ENCODE data around the gene AVPR2.

AVPR2 gene

DNA sequence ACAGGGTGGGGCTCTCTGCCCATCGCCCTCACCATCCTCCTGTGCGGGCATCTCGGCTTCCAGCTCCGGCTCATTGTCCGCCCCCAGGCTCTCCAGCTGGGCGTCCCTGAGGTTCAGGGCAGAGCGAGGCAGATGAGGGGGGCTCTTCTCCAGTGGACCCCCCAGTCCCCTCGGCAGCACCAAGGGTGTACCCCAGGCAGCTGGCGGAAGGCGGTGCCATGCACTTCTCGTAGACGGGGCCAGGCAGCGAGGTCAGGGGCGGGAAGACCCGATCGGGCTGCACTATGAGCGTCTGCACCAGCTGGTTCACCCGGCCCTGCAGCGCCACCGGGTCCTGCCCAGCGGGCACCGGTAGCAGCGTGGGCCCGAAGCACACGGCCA is 5.5 kb downstream of the AVPR2 start:
- in situ Hi-C loops (cut with HindIII; ENCODE audit: low sequenced_read_pairs): no loop called here

DNA sequence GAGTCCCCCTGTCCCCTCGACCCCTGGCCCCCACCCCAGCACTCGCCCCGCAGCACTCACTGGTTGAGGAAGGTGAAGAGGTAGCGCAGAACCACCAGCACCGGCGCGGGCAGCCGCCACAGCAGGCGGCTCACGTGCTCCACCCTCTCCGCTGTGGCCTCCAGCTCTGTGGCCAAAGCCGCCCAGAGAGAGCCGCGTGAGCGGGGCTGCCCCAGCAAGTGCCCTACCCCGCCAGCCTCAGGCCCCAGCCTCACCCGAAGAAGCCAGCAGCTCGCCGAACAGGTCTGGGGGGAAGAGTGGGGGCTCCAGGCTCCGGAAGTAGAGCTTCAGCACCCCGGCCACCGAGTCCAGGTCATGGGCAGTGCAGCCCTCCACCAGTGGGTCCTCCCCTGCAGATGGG is 6.0 kb downstream of the AVPR2 start:
- in situ Hi-C loops (cut with HindIII; ENCODE audit: low sequenced_read_pairs): no loop called here

DNA sequence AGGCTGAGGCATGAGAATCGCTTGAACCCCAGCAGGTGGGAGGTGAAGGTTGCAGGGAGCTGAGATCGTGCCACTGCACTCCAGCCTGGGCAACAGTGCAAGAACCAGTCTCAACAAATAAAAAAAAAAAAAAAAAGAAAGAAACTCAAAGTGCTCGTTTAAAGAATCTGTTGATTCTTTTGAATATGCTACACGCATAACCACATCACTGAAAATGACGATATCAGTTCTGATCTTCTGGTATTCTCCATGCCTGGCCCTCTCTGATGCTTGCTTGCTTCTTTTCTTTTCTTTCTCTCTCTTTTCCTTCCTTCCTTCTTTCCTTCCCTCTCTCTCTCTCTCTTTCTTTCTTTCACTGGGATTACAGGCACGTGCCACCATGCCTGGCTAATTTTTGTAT is 7.3 kb downstream of the AVPR2 start:
- in situ Hi-C loops (cut with HindIII; ENCODE audit: low sequenced_read_pairs): no loop called here

DNA sequence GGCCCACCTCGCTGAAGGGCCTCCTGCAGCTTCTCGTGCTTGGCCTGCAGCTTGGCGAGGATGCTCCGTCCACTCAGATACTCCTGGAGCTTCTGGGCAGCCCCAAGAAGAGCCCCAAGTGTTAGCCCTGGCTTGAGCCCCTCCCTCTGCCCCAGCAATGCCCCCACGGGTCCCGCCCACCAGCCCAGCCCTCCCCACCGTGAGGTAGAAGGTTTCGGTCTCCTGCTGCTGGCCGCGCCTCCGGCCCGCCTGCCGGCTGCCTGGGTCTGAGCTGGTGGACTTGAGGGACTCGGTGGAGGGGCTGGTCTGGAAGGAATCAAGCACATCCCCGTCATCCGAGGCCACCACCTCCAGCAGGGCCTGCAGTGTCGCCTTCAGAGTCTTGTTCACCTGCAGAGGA is 8.7 kb downstream of the AVPR2 start:
- in situ Hi-C loops (cut with HindIII; ENCODE audit: low sequenced_read_pairs): no loop called here

DNA sequence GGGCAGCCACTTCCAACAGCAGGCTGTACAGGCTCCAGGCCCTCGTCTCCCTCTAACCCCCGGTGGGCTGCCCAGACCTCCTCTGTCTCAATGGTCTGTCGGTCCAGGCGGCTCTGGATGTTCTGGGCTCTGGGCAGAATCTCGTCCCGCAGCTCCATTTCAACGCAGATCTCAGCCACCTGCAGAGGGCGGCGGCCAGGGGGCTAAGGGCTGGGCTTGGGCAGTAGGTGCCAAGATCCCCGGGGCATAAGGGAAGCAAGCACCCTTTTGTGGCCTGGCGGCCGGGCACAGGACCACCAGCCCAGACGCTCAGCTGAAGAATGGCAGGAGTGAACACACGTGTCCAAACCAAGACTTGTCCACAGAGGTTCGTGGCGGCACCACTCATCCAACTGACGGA is 9.2 kb downstream of the AVPR2 start:
- in situ Hi-C loops (cut with HindIII; ENCODE audit: low sequenced_read_pairs): no loop called here

DNA sequence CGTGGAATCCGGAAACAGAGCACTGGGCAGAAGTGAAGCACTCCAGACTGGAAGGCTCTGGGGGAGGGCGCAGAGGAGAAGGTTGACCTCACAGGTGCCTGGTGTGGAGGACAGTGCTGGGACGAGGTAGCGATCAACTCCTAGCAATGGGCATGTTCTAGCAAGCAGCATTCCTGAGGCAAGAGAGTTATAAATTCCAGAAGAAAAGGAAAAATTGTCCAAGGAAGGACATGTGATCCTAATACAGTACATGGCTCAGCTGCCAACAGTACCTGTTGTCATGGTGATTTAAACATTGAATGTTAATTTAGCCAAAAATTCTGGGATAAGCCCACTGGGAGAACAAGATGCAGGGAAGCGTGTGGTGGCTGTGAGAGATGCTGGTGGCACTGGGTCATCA is 13.4 kb downstream of the AVPR2 start:
- in situ Hi-C loops (cut with HindIII; ENCODE audit: low sequenced_read_pairs): no loop called here

DNA sequence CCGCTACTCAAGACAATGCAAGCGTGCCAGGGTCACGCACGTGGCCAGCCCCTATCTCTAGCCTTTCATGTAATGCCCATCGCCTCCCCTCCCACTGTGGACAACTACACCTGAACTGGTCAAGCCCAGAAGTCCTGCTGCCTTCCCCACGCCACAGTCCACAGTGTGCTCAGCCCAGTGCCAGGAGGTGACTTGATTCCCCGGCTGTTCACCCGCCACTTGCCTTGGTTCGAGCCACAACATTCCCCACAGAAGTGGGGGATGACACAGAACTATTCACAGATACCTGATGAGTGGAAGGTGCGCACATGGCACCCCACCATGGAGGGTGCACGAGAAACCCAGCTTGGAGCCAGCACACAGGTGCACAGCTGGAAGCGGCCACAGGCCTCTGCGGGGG is 14.8 kb downstream of the AVPR2 start:
- in situ Hi-C loops (cut with HindIII; ENCODE audit: low sequenced_read_pairs): no loop called here

DNA sequence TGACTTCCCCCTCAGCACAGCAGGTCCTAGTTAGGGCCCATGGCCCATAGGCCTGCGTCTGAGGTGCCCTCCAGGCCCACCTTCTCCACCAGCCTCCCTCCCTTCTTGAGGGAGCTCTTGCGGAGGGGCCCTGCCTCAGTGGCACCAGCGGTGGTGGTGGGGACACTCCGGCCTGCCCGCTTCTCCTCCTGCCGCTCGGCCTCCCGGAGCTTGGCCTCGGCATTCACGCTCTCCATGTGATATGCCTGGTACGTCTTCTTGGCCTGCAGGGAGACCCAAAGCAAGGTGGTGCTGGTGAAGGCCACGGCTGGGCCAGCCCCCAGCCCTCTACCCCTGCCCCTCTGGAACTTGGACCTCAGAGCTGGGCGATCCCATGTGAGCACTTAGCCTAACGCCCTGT is 16.1 kb downstream of the AVPR2 start:
- in situ Hi-C loops (cut with HindIII; ENCODE audit: low sequenced_read_pairs): no loop called here

DNA sequence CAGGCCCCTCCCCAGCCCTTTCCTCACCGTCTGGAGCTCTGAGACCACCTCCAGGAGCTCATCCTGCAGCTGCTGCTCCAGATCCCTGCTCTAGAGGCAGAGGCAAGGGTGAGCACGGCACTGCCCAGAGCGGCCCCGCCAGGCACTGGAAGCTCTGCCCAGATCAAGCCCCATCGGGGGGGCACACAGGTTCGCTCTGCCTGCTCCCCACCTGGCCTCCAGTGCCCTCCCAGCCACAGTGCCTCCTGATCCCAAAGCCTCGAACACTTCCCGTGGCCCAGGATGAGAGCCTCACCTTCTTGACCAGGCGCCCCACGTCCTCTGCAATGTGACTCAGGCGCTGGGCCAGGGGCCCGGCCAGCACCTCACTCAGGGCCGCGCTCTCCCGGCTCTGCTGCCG is 16.6 kb downstream of the AVPR2 start:
- in situ Hi-C loops (cut with HindIII; ENCODE audit: low sequenced_read_pairs): no loop called here

DNA sequence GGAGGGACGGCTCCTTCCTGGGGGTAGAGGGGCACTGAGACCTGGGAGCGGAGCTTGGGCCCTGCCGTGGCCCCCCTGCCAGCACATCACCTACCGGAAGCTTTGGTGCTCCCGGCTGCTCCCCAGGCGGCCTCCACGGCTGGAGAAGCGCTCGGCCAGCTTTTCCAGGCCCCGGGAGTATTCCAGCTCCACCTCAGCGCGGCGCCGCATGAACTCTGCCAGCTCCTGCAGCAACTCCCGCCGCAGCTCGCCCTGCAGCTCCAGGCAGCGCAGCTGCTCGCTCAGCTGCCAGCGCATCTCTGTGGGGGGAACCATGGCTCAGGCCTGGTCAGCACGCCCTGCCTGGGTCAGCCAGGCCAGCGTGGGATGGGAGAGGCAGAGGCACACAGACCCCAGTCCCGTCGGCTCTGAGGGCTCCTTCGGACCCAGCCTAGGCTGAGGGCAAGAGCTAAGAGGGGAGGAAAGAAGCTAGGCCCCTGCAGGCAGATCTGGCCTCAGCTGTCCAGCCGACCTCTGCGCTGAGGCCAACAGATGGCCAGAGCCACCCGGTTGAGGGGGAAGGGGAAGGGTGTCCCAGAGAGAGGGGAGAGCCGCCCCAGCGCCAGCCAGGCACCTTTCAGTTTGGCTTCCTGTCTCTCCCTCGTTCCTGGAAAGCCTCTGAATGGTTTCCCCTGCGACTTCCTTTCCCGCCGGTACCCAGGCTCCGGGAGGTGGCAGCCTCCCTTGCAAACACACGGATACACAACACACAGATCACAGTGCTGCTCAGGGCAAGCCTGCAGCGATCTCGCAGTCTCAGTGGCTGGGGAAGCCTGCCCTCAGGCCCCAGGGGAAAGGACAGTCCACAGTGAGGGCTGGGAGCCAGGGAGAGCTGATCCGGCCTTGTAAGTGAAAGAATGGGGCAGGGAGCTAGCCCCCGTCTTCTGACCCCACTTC is 17.3 kb downstream of the AVPR2 start:
- in situ Hi-C loops (cut with HindIII; ENCODE audit: low sequenced_read_pairs): no loop called here

DNA sequence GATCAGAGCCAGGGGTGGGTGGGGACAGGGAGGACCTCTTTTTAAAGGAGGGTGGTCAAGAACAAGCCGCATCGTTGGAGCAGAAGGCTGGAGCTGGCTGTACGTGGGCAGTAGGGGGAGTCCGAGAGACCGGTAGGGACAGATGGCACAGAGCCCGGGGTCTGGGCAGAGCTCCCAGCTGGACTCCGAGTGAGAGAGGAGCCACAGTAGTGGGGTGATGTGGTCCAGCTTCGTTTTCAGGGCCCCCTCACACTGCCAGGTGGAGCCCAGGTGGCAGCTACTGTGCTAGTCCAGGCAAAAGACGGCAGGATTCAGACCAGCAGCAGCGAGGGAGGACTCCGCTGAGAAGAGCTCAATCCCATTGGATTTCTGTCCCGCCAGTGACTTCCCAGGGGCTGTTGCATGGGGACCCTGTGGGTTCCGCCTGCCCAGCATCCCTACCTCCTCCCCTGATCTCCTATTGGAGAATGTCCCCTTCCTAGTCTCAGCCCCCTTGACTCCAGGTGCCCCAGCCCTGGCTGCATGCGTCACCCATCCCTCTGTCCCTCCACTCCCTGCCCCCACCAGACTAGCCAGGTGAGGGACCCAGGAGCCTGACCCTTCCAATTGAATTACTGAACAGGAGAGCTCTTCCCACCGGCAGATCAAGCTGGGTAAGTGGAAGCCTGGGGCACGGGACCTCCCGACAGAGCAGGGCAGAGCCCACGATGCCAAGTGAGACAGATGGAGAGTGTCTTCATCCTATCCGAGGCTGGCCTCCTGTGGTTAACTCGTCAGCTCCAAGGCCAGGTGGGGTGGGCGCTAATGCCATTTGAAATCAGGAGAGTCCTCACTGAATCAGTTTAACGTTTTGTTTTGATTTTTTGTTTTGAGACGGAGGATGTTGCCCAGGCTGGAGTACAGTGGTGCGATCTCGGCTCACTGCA is 18.7 kb downstream of the AVPR2 start:
- in situ Hi-C loops (cut with HindIII; ENCODE audit: low sequenced_read_pairs): no loop called here

DNA sequence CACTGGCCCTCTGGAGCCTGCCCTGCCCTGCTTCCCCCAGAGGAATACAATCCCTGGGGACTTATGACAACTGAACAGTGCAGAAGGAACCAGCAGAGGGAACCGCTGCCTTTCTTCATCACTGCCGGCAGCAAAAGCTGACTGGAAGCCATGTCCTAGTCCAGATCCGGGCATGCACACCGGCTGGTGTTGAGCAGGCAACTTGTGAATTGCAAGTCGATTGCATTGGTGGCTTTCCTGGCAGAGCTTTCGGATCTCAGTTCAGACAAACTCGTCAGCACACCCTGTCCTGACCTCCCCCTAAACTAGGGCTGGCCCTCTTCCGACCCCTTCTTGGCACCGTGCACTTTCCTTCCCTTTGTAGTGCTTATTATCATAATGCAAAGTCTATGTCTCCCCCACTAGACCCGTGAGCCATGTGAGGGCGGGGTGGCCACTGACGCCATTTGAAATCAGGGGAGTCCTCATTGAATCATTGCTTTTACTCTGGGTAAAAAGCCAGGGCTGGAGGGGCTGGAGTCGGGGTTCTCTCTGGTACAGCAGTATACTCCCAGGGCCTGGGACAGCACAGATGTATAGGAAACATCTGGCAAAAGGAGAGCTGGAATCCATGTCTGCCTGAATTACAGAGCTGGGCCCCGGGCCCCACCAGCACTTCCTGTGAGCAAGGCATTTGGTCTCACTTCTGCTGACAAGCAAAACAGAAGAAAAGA is 19.8 kb downstream of the AVPR2 start:
- in situ Hi-C loops (cut with HindIII; ENCODE audit: low sequenced_read_pairs): no loop called here

DNA sequence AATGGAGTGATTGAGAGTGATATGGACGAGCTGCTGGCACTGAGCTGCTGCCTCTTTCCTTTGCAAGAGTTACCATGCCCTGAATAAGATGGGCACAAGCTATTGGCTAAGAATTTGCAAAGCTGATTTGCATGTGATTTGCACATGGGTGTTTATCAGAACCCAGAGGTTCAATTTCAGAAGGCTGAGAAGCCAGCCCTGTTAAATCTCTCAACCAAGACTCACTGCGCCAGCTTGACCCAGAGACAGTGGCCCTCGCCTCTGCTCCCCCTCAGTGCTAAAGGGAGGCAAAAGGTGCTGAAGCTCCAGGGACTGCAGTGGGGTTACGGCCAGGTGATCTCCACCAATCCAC is 20.9 kb downstream of the AVPR2 start:
- in situ Hi-C loops (cut with HindIII; ENCODE audit: low sequenced_read_pairs): no loop called here

DNA sequence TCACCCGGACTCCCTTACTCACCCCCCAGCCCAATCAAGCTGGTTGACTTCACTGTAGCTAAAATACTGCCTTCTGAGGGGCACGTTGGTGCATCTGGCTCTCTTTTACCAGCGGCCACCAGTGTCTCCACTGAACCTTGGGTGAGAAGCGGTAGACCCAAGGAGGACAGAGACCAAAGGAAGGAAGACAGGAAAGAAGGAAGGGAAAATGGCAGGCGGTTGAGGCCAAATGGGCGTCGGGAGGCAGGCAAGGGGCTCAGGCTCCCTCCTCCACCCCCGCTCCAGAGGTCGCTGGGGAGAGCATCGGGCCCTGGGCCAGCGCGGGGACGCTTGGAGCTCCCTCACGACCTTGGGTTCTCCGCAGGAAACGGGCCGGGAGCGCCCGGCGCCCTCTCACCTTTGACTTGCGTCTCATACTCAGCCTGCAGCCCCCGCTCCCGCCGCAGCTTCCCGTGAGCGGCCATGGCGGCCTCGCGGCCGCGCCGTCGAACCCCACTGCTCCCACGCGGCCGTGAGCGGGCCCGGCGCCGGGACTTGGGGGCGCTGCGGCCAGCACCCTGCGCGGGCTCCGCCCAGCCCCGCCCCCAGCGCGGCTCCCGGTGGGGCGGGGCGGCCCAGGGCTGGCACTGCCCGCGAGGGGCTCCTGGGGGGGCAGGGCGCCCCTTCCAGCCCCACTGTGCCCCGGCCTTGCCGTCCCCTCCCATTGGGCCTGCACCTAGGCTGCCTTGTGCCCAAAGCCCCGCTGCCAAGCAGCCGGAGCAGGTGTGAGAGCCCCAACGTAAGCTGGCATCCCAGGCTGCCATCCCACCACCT is 21.5 kb downstream of the AVPR2 start, which contains the start of gene ARHGAP4:
Gene ARHGAP4, minus strand, starts transcription at position 526 of the 813 bp plus-strand sequence. Its CDS starts 62 bp downstream, at position 464.
- in situ Hi-C loops (cut with HindIII; ENCODE audit: low sequenced_read_pairs): no loop called here

DNA sequence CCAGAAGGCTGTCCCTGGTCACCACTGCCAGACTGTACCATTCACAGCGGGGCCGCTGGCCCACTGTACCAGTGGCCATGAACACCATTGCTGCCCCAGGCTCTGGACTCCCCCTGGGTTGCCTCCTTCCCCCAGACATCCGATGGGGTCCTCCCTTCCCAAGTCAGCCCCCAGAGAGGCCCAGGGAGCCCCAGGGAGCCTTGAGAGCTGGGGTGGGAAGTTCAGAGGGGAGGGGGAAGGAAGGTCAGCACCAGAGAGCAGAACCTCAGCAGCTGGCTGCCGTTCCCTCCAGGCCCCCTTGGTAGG is 22.0 kb downstream of the AVPR2 start:
- in situ Hi-C loops (cut with HindIII; ENCODE audit: low sequenced_read_pairs): no loop called here

DNA sequence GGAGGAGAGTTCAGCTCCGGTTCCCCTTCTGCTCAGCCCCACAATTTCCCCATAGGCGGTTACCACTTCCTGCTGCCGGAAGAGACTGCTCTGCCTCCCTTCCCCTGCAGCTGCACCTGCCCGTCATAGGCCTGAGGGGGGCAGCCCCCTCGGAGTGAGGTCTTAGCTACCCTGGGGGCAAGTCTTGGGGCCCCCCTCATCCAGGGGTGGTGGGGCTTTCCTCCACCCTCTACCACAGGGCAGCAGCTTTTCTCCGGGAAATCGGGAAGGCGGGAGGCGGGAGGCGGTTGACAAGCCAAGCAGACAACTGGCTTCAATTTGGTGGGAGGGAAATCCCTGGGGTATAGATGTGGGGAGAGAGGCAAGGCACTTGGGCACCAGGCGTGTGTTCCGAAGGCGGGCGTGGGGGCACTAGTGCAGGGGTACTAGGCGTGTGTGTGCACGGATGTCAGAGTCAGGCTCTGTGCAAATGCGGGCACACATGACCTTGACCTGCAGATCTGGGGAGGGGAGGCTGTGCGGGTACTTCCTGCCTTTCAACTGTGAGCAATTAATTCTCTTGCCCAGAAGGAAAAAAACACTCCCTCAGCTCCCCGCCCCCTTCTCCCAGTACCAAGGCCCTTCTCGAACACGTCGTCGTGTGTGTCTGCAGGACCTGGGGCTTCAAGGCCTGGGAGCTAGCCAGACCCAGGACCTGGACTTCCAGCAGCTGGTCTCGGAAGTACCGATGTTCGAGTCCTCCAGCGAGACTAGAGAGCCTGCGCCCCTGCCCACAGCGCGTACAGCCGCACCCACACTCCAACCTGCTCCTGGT is 22.6 kb downstream of the AVPR2 start:
- in situ Hi-C loops (cut with HindIII; ENCODE audit: low sequenced_read_pairs): no loop called here

DNA sequence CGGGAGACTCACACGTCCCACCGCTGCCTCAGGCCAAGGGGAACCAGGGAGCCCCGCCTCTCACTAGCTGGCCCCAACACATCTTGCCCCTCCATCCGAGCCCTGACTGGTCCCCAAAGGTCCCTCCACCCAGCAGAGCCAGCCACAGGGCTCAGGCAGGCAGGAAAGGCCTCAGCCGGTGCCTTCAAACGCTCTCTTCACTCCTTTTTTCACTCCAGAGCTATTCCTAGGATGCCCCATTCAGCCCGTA is 23.1 kb downstream of the AVPR2 start:
- in situ Hi-C loops (cut with HindIII; ENCODE audit: low sequenced_read_pairs): no loop called here

DNA sequence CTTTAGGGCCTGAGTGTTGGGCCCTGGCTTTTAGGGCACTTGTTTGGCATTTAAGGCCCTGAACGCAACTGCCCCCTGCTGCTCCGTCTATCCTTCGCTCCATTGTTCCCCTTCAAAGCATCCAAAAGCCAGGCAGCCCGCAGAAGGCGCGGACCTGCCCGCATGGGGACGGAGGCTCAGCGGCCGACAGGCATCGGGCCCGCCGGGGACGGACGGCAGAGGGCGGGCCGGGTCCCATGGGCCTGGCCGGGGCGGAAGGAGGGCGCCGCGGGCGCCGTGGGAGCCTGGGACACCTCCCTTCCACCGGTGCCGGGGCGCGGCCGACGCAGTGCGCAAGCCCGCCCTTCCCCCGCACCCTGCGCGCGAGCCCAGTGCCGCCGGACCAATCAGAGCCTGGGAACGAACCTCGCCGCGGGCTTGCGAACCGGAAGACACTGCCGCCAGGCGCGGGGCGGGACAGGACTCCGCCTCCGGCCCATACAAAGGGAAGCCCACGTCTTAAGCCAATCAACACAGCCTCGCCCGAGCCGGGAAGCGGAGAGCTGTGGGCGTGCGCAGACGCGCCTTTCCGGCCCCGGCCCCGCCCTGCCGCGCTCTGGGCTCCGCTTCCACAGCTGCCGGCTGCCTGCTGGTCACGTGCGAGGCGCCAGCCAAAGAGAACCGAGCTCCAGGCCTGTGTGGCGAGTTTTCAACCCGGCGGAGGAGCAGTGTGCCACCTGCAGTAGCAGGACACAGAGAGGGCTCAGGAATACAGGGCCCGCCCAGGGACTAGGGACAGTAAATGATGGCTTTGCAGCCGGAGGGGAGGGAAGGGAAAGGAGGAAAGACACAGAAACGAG is 23.7 kb downstream of the AVPR2 start:
- in situ Hi-C loops (cut with HindIII; ENCODE audit: low sequenced_read_pairs): no loop called here

DNA sequence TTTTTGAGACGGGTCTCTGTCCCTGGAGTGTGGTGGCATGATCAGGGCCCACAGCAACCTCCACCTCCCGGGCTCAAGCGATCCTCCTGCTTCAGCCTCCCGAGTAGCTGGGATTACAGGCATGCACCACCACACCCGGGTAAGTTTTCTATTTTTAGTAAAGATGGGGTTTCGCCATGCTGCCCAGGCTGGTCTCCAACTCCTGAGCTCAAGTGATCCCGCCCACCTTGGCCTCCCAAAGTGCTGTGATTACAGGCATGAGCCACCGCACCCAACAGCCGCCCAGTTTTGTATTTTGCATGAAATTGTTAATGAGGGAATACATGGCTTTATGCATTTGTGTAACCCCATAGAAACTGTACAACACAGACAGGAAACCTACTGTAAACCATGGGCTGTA is 24.4 kb downstream of the AVPR2 start:
- in situ Hi-C loops (cut with HindIII; ENCODE audit: low sequenced_read_pairs): no loop called here
